VCaP (cell line): Measurements from ENCODE around the gene C1QTNF7.

ENCODE experiments used
- H3K27ac ChIP-seq: fragments of 450-650 bp; 2 replicates; pipeline ENCODE4 v1.5.1; 2017
- CTCF ChIP-seq: fragments of 450-650 bp; conservative IDR thresholded peaks from 2 replicates; pipeline ENCODE4 v1.5.1; 2017; ENCODE audit warnings: mild to moderate bottlenecking, moderate library complexity

Gene C1QTNF7

DNA sequence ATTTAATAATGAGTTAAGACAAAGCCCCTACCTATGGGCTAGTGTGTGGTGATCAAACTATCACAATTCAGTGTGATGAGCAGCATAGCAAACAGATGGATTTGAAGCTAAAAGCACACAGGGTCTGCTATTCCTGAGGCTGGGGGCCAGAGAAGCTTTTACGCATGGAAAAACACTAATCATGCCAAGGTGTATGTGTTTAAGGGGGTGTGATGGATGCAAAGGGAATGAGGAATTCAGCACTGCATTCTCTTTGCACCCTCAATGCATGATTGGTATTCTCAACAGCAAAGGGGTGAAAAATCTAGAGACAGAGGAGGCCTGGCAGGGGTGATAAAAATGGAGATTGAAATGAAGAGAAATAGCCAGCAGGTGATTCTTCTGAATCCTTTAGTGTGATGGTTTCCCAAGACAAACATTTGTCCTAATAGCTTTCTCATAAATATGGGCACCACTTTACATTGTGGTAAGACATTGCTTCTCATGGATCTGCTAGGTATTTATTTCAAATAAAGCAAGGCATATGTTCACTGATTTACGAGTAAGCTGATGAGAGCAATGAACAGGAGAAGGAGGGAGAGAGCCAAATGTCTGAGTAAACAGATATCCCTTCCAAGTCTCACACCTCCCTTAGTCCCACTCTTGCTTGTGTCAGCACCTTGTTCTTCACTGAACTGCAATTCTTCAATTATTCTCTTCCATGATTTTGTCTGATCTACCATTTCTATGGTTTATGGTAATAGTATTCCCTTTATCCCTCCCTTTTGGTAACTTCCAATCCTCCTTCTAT, 15.7 kb downstream of the C1QTNF7 start:
- TF ChIP-seq CTCF = no peak
- no peak overlapping the region for H3K27ac ChIP-seq

DNA sequence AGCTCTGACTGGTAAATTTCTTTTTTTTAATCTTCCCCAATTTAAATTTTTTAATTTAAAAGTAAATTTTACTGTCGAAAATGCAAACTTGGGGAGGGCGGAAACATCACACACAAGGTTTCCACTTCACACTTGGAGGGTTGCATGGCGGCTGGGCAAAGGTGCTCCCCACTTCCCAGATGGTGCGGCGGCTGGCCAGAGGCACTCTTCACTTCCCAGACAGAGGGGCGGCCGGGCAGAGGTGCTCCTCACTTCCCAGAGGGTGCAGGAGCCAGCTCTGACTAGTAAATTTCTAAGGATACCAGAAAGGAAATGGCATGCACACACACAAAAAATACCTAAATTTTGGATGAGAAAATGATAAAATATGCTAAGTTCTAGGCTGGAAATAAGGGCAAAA, 16.4 kb downstream of the C1QTNF7 start:
- no peak for TF ChIP-seq CTCF
- no peak overlapping the region for H3K27ac ChIP-seq

DNA sequence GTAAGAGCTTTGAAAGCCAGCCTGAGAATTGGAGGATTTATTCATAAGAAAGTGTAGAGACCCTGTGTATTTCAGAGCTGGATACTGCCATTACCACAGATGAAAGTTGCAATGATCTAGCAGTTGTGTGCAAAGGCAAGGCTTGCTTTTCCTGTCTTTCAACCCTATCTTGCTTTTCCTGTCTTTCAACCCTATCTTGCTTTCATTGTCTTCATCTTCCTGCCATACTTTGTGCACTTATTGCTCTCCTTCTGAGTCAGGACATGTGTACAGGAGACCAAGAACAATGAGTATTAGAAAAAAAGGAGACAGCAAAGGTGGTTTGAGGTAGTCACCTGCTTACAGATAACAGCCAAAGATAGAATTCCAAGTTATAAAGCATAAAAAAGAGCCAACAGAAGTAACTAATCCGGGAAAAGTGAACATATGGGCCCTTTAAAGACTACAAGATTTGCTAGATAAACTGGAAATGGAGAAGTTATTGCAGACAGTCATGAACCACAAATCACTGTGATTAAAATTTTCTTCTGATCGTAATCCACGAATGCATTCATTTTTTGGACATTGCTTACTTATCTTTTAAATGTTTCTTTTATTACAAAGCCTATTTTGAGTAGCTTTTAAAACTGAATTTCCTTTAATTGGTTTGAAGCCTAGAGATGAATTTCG, 17.2 kb downstream of the C1QTNF7 start:
- no peak overlapping the region for H3K27ac ChIP-seq
- no peak for TF ChIP-seq CTCF

- no peak for TF ChIP-seq CTCF
- H3K27ac ChIP-seq = no peak overlapping the region
Observed at GRCh38 chr4:15451181-15451865, 23.5 kb downstream of the C1QTNF7 start.

DNA sequence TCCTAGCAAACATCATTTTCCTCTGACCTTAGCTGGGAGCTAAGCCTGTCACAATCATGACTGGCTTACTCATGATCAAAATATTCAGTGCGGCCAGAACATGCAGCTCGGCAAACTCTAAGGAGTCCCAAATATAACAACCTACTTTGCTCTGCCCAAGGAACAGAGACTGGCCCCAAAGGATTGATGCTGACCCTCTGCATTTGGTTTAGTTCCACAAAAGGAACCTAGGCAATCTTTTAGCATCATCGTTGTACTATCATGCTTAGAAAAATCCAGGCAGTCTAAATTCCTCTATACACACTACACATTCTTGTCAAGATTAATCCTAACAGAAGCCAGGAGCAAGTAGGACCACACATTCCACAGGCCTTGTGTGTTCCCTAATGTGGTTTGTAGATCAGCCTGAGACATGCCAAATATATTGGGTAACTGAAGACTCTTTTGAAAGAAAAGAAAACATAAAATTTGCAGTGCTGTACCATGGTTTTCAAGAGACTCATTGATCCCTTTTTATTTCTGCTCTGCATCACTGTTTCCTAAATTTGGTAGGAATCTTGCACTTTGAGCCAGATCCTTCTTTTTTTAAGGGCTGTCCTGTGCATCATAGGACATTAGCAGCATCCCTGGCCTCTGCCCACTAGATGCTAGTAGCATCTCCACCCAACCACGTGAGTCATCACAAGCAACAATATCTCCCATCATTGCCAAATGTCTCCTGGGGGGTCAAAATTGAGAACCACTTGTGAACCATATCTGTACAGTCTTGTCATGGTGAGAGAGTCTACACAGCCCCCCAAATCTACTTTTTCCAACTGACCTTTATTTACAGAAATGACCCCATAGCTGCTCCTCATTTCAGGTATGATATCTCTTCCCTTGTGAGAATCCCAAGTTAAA, 24.3 kb downstream of the C1QTNF7 start:
- H3K27ac ChIP-seq = no peak overlapping the region
- TF ChIP-seq CTCF = no peak

GRCh38 chr4:15455290-15455689, 27.5 kb downstream of the C1QTNF7 start:
- no peak for TF ChIP-seq CTCF

More at GRCh38 chr4:15455290-15455689, 27.5 kb downstream of the C1QTNF7 start:
- no peak overlapping the region for H3K27ac ChIP-seq
